ENCODE data around the gene LSM10. TPM values are rescaled to one million over a fixed set of nuclear protein-coding genes. Genes with fewer than 3 reads are reported as not detected.

LSM10 gene
- total RNA-seq, 4 donors from 2014 or later = 3.7 to 48.1 (median 15.1) TPM

GRCh38 chr1:36355811-36356210, 41.9 kb downstream of the LSM10 start:
- TF ChIP-seq, protein P1, sequence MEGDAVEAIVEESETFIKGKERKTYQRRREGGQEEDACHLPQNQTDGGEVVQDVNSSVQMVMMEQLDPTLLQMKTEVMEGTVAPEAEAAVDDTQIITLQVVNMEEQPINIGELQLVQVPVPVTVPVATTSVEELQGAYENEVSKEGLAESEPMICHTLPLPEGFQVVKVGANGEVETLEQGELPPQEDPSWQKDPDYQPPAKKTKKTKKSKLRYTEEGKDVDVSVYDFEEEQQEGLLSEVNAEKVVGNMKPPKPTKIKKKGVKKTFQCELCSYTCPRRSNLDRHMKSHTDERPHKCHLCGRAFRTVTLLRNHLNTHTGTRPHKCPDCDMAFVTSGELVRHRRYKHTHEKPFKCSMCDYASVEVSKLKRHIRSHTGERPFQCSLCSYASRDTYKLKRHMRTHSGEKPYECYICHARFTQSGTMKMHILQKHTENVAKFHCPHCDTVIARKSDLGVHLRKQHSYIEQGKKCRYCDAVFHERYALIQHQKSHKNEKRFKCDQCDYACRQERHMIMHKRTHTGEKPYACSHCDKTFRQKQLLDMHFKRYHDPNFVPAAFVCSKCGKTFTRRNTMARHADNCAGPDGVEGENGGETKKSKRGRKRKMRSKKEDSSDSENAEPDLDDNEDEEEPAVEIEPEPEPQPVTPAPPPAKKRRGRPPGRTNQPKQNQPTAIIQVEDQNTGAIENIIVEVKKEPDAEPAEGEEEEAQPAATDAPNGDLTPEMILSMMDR (IDR thresholded peaks at IDR 0.05) = no peak
- TF ChIP-seq POLR2A (IDR thresholded peaks at IDR 0.05) = no peak
- H3K9me3 ChIP-seq = no peaks in the 10 kb centered on the region
- no peaks in the 10 kb centered on the region for H3K27me3 ChIP-seq
- H3K36me3 ChIP-seq = no peaks in the 10 kb centered on the region
- DNase-seq = no peak
- H3K4me3 ChIP-seq = no peak overlapping the region
- no peak overlapping the region for H3K27ac ChIP-seq
- intact Hi-C loops (cut with DNase I; ENCODE audit: low total_unique reads) = no loop called here
- no peaks in the 10 kb centered on the region for H3K4me1 ChIP-seq

- no peaks in the 10 kb centered on the region for H3K36me3 ChIP-seq
- no peaks in the 10 kb centered on the region for H3K27me3 ChIP-seq
- H3K9me3 ChIP-seq = no peaks in the 10 kb centered on the region
- no peak for DNase-seq
- TF ChIP-seq, protein P1 (IDR thresholded peaks at IDR 0.05) = no peak
- H3K4me1 ChIP-seq = no peaks in the 10 kb centered on the region
- intact Hi-C loops (cut with DNase I; ENCODE audit: low total_unique reads) = no loop called here
- H3K27ac ChIP-seq = no peak overlapping the region
- no peak overlapping the region for H3K4me3 ChIP-seq
Measured at GRCh38 chr1:36354486-36354885, 43.2 kb downstream of the LSM10 start.

- Histone ChIP-seq H3K9me3 (no peaks in the 10 kb centered on the region), H3K36me3 (no peaks in the 10 kb centered on the region), H3K4me3 (no peak overlapping the region), H3K27me3 (no peaks in the 10 kb centered on the region), H3K27ac (no peak overlapping the region), H3K4me1 (no peaks in the 10 kb centered on the region)
- DNase-seq = no peak
- intact Hi-C loops (cut with DNase I; ENCODE audit: low total_unique reads) = no loop called here
- TF ChIP-seq POLR2A (IDR thresholded peaks at IDR 0.05) = no peak
- TF ChIP-seq, protein P1 (IDR thresholded peaks at IDR 0.05) = no peak
Measured at GRCh38 chr1:36352910-36353878, 44.5 kb downstream of the LSM10 start.

DNA sequence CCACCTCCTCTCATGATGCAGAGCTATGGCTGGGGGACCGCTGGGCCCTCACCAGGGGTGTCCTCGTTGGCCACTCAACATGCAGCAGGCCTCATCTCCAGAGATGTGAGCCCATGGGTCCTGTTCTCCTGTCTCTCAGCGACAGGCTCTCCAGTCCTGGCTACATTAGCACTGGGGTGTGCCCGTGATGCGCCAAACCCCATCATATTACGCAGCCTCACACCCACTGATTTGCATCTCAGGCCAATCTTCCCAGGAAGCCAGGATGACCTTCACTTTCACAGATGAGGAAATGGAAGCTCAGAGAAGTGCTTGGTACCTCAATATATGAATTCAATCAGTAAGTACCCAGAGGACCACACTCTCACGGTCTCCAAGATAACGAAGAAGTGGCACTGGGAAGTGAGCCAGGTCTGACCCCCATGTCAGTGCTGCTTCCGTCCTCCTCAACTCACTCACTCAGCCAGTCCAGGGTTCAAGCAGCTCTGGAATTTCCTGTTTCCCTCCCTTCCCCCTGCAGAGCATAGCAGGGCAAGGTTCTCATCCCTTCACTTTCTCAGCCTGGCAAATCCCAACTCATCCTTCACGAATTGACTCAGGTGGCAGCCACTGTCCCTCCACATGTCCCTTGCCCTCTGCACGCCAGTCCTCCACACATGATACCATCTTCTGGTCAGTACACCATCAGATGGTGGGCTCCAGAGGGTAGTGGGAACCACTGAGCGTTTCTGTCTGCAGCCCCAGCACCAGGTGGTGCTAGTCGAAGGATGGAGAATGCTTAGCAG, 45.4 kb downstream of the LSM10 start:
- no peaks in the 10 kb centered on the region for H3K36me3 ChIP-seq
- intact Hi-C loops (cut with DNase I; ENCODE audit: low total_unique reads) = no loop called here

More for the DNA sequence above, 45.4 kb downstream of the LSM10 start:
- H3K4me1 ChIP-seq = no peaks in the 10 kb centered on the region
- TF ChIP-seq POLR2A (IDR thresholded peaks at IDR 0.05) = no peak
- TF ChIP-seq, protein P1 (IDR thresholded peaks at IDR 0.05) = no peak
- no peaks in the 10 kb centered on the region for H3K27me3 ChIP-seq
- H3K4me3 ChIP-seq = no peak overlapping the region
- no peaks in the 10 kb centered on the region for H3K9me3 ChIP-seq
- H3K27ac ChIP-seq = no peak overlapping the region
- no peak for DNase-seq
